Limb (tissue), 2 donors: ENCODE results near the gene PDPK1.

Source experiments
- DNase-seq, 2 donors: peaks; one replicate each; pipeline ENCODE4 v3.0.0-alpha.2; 2016; ENCODE audit errors: extremely low spot score in 2 of 2

Gene PDPK1

DNA sequence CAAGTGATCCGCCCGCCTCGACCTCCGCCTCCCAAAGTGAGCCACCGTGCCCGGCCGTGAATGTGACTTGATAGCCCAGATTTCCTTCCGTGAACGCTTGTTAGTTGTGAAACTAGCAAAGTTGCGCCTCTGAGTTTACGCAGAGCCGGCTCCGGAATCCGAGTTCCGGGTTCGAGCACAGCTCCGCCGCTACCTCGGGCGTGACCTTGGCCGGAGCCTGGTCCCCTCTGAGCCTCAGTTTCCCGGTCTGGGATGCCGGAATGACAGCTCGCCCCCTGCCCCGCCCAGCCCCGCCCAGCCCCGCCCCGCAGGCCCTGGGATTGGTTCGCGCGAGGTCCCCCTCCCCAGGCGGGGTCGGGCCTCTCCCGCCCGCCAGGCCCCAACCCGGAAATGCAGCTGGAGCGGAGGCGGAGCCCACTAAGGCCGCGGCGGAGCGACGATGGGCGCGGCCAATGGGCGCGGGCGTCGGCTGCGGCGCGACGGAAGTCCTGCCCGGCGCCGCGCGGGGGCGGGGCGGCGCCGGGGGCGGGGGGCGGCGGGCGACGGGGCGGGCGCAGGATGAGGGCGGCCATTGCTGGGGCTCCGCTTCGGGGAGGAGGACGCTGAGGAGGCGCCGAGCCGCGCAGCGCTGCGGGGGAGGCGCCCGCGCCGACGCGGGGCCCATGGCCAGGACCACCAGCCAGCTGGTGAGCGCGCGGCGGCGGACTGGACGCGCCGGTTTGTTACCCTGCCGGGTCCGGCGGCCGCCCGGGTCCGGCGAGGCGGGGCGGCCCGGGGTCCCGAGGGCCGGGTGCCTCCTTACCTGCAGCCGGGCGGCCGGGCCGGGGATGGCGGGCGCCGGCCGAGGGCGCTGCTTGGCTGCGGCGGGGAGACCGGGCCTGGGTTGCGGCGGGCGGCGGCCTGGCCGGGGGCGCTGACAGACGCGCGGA lies at the start of gene PDPK1:
Gene PDPK1, plus strand, starts transcription at position 571 of the 929 bp plus-strand sequence. Its CDS starts 92 bp downstream, at position 663.
- peak; percentile 92 to 97 for DNase-seq

DNA sequence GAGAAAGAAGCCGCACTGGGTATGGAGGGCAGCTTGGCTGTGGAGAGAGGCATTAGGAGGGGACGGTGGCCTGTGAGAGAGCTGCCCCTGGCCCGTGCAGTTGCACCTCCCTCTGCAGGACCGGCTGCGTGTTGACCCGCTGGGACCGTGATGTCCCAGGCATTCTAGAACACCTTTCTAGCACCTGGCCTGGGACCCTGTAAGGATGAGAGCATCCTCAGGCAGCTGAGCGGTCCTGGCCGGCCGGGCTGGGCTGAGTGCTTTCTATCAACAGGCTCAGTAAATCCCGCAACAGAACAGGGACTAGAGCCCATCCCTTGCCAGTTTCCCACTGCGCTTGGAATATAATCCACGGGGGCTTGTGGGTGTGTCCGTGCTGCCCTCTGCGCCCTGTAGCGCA lies 48.2 kb upstream of the PDPK1 start:
- DNase-seq, result no peak

DNA sequence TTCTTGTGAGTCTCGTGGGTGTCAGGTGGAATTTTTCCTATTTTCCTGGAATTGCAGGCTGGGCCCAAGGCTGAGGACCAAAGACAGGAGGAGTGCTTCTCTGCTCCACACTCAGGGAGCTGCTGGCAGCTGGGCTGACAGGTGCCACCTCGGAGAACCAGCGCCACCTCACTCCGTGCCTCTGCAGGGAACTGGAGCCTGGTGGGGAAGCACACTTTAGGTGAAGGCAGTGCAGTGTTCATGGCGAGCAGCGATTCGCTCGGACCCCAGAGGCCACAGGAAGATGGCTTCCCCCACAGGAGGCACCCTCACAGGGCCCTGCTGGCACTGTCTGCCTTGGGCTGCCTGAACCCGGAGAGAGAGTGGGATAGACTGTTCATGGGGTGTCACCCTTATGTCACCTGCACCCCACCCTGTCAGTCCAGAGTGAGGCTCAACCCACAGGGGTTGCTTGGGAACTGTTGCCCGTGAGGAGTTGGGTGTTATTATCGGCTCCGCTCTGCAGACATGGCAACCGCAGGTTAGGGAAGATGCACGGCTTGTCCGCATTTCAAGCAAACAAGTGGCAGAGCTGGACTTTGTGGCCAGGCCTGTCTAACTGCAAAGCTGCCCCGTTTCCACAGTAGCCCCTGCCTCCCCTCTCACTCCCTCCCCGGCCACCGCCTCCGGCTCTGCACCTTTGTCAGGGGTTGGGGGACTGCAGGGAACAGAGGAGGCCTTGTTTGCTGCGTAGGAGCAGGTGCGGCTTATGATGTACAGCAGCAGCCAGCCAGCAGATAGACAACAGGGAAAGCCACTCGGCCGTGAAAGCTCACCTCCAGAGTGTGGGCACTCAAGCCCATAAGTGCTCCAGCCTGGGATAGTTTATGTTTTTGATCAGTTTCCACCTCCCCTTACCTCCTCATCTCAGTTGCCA lies 47.4 kb upstream of the PDPK1 start:
- no peak for DNase-seq

DNA sequence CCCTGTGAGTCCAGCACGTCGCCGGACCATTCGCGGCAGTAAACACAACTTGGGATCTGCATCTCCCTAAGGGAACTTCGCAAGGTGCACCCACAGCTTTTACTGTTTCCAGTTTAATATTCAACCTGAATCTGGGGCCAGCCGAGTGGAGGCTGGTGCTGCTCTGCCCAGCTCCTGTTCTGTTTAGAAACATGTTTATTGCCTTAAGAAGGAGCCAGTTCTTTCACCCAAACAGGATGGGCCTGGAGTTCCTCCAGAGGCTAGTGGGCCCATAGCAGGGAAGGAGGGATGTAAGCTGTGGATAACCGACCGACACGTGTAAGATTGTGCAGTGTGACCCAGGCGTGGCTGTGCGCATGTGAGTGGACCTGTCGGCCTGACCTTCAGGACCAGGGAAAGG lies 45.5 kb upstream of the PDPK1 start:
- DNase-seq, result no peak

DNA sequence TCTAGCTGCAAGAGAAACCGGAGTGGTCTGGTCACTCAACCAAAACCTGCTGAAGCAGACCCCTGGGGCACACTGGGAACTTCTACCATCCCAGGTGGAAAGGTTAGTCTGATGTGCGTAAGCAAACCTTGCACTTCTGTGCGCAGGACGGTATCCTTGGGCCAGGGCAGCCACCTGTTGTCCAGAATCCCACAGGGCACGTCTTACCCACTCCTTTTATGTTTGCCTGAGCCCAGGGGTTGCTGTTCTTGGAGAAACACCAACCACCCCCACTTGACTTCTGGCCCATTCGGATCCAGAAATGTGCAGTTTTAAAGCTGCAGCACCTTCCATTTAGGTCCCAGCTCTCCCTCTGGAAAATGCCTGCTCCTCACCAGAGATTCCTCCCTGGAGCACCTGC lies 44.2 kb upstream of the PDPK1 start:
- no peak for DNase-seq

DNA sequence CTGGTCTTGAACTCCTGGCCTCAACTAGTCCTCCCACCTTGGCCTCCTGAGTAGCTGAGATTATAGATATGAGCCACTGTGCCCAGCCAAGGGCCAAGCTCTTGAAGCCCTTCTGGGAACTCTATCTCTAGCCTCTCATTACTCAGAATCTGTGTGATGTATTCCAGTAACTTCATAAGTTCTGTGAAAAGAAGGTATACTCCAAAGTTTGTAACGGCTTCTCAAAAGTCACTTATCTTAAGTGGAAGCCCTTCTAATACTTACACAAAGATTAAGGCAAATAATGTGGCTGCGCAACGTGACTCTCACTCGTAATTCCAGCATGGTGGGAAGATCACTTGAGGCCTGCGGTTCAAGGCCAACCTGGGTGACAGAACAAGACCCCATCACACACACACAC lies 43.2 kb upstream of the PDPK1 start:
- no peak for DNase-seq

DNA sequence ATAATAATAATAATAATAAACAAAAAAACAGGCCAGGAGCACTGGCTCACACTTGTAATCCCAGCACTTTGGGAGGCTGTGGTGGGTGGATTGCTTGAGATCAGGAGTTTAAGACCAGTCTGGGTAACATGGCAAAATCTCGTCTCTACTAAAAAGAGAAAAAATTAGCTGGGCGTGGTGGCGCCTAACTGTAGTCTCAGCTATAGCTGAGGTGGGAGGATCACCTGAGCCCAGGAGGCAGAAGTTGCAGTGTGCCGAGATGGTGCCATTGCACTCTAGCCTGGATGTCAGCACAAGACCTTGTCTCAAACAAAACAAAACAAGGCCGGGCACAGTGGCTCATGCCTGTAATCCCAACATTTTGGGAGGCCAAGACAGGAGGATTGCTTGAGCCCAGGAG lies 42.8 kb upstream of the PDPK1 start:
- DNase-seq, result no peak

DNA sequence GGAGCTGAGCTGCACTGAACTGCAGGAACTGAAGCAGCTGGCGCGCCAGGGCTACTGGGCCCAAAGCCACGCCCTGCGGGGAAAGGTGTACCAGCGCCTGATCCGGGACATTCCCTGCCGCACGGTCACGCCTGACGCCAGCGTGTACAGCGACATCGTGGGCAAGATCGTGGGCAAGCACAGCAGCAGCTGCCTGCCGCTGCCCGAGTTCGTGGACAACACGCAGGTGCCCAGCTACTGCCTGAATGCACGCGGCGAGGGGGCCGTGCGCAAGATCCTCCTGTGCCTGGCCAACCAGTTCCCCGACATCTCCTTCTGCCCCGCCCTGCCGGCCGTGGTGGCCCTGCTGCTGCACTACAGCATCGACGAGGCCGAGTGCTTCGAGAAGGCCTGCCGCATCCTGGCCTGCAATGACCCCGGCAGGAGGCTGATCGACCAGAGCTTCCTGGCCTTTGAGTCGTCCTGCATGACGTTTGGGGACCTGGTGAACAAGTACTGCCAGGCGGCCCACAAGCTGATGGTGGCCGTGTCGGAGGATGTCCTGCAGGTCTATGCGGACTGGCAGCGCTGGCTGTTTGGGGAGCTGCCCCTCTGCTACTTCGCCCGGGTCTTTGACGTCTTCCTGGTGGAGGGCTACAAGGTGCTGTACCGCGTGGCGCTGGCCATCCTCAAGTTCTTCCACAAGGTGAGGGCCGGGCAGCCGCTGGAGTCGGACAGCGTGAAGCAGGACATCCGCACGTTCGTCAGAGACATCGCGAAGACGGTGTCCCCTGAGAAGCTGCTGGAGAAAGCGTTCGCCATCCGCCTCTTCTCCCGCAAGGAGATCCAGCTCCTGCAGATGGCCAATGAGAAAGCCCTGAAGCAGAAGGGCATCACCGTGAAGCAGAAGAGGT lies 41.4 kb upstream of the PDPK1 start:
- no peak for DNase-seq

DNA sequence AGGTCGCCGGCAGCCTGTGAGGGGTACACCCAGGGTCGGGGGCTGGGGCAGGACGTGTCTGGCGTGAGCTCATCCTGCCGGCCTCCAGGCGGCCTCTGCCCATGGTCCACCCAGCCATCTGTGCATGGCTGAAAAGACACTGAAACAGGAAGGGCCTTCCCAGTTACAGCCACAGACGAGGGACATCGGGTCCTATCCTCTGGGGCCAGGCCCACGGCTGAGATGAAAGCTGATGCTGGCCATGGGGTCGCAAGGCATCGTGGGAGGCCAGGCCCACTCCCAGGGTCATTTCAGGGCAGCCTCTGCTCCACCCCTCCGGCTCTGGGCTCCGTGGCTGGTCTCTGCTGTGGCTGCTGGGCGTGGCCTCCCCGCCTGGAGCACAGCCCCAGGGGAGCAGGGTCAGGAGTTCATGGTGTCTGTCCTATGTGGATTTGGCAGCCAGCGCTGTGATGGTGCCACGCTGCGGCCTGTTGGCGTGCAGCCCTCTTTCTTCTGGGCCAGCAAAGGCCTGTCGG lies 40.6 kb upstream of the PDPK1 start:
- no peak for DNase-seq

DNA sequence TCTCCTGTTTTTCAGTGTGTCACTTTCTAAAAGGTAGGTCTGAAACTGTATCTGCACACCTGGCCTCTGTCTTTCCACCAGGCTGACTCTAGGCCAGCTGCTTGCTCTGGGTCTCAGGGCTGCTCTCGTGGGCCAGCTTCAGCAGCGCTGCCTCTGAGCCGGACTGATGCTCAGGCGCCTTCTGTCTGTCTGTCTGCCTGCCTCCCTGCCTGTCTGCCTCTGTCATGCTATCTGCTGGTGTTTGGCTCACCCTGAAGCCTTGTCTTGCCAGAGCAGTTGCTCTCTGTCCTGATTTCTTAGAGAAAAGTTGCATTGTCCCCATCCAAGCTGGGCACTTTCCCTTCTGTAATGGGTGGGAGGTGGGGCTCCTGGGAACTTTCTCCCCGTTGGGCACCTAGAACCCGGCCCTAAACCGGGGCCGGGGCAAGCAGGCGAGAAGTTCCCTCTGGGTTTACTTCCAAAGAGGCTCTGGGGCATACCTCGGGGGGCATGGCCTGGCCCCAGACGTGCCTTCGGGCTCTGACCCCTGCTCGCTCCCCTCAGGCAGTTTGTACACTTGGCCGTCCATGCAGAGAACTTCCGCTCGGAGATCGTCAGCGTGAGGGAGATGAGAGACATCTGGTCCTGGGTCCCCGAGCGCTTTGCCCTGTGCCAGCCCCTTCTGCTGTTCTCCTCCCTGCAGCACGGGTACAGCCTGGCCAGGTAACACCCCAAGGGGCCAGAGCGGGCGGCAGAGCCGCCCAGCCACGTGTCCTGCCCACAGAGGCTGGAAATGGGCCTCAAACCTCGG lies 39.9 kb upstream of the PDPK1 start:
- DNase-seq, result no peak

DNA sequence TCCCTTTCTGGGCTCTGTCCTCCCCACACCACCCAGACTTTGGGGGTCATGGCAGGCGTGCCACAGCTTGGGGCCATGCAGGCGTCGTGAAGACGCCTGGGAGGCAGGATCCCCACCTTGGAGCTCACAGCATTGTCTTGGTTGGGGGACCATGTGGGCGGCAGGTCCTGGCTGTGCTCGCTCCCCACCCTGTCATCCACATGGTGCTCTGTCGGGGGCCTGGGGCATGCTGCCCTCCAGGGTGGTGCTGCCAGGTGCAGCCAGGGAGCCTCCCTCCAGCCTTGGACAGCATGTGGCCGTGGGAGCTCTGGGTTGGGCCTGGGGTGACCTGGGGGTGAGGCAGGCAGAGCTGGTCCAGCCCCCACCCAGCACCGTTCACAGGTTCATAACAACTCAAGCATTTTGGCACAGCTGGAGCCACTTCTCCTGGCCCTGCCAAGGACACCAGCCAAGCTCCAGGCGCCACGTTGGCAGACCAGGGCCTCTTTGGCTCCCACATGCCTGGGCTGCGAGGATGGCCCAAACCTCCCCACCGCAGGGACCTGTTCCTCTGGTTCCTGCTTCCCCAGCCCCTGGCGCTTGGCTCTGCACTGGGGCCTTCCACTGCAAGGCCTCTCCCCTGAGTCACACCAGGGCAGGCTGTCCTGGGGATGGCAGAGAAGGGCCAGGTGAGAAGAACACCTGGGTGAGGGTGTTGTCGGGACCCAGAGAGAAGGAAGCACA lies 39.1 kb upstream of the PDPK1 start:
- DNase-seq, result no peak

DNA sequence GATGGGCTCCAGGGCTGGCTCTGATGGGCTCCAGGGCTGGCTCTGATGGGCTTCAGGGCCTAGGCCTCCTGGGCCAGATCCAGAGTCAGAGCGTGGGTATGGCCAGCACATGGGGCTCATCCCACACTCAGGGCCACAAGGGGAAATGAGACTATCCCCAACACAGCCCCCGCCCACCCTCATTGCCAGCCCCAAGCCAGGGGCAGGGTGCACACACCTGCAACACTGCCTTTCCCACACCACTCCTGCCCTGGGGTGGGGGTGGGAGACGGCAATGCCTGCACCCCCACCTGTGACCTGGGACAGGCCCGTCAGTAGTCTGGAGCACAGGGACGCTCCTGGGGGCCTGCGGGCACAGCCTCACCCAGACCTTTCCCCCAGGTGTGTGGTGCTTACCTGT lies 38.4 kb upstream of the PDPK1 start:
- DNase-seq, result no peak

DNA sequence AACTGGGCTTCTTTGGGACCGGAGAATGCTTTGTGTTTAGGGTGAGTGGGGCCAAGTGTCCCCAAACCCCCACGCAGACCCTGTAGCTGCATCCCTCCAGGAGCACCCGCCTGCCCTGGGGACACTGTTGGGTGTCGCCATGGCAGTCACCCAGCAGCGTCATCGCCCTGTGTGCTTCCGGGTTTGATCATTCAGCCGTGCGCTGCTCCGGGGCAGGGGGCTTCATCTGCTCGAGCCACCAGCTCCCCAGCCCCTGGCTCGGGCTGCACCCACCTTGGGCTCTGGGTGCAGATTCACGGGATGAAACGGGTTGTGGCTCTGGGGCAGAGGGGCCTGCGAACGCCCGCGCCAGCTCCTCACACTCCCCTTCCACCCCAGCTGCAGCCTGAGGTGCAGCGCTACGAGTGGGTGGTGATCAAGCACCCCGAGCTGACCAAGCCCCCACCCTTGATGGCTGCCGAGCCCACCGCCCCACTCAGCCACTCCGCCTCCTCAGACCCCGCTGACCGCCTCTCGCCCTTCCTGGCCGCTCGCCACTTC lies 37.9 kb upstream of the PDPK1 start:
- no peak for DNase-seq

DNA sequence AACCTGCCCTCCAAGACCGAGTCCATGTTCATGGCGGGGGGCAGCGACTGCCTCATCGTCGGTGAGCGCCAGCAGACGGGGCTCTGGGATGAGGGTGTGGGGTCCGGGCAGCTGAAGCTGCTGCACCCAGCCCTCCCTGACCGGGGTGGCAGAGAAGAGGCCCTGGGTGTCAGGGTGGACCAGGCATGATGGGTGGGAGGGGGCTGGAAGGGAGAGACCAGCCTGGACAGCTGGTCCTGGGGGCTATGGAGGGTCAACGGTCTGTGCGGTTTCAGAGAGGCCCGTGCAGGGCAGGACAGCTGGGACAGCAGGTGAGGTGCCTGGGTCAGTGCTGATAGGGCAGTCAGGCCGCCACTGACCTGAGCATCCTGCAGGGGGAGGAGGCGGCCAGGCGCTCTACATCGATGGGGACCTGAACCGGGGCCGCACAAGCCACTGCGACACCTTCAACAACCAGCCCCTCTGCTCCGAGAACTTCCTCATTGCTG lies 37.3 kb upstream of the PDPK1 start:
- DNase-seq, result no peak

DNA sequence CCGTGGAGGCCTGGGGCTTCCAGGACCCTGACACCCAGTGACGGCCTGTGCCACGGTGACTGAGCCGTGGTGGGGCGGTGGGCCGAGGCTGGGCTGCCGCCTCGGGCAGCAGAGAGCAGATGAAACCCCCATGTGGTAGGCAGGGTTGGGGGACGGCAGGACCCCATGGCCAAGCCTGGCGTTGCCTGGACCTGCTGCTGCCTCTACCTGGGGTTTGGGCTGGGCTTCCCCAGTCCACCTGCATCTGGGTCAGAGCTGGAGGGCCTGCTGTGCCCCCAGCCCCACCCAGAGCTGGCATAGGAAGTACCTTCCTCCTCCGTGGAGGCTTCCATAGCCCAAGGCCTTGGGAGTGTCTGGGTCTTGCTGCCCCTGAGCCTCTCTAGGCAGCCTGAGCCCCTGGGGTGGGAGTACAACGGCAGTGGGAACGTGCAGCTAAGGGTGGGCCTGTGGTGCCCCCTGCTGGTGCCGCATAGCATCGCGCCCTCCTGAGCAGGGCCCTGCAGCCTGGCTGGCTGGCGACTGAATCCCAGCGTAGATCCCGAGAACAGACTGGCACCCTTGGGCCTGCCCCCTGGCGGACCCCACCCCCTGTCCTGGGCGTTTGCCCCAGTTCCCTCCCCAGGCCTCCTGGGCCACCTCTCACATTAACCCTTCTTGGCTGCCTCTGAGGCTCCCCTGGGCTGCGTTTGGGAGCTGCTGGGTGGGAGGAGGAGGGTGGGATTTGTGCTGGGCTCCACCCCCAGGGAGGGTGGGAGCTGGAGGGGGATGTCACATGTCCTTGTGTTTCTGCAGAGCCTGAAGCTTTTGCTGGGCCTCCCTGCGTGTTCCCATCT lies 36.7 kb upstream of the PDPK1 start:
- peak; percentile 82 to 93 for DNase-seq

DNA sequence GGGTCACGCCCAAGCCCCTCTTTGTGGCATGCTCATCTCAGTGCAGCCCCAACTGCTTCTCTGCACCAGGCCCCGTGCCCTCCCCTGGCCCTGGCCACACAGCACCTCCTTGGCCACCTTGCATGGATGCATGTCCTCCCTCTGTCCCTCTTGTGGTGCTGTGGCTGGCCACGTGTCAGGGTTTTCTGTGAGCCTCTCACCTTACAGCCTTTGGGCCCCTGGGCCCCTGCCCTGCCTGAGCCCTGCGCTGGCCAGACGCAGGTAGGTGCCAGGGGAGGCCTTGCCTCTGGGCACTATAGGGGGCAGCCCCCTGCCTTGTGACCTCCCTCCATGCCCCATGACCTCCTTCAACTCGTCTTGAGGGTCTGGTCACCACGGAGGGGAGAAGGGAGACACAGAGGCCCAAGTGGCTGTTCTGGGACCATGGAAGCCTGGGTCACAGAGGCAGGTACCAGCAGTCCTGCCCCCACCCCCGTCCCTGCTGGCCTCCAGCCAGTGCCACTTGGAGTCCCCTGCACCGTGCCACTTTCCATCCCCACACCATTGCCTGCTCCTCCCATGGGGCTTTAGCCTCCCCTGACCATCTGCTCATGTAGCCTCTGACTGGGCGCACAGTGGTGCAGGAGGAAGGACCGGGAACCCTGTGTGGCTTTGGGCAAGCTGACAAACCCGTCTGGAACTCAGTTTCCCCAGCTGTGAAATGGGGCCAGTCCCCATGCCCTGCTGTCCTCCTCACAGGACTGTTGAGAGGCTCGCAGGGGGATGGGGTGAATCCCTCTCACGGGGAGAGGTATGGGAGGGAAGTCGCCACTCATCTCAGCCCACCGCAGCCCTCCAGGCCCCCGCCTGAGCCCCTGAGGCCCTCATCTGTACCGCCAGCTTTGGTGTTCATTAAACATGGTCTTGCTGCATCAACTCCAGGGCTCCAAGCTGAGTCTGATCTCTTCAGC lies 35.6 kb upstream of the PDPK1 start:
- DNase-seq, result no peak

DNA sequence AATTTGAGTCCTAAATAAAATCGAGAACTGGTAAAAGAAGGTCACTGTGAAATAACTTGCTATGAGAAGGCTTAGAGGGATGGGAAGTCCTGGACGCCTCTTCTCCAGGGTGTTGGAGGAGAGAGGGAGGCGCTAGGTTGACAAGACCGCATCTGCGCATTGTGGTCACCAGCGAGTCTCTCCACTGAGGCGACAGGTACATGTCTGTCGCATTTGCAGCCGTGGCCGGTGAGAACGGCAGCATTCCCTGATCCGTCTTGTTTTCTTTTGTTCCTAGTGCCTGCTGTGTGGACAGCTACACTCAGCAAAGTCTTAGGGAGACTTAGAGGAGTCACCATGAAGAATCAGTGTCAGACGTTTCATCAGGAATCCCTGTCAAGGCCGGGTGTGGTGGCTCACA lies 32.1 kb upstream of the PDPK1 start:
- DNase-seq, result no peak
